ENCODE measurements around the gene BMP7. TPM values are rescaled to one million over a fixed set of nuclear protein-coding genes. Genes with fewer than 3 reads are reported as not detected.

BMP7 gene
- total and polyA plus RNA-seq, 2 of the 8 experiments (the other 6 are each of a cell fraction or from before 2014, with no cell fraction given), result 9.2 to 14.7 TPM

- TF ChIP-seq RAD21 (IDR thresholded peaks at IDR 0.05 in 1 of 2, conservative IDR thresholded peaks at IDR 0.05 in 1 of 2; ENCODE audit: low read depth in 2 of 2, low read length in 2 of 2) (no peak), SAP30 (IDR thresholded peaks at IDR 0.05; ENCODE audit: insufficient read depth, insufficient replicate concordance, low read length) (no peak), POLR2A (IDR thresholded peaks at IDR 0.05; ENCODE audit: control extremely low read depth in 1 of 2, low read depth in 2 of 2, low read length in 2 of 2) (no peak), SIRT6 (IDR thresholded peaks at IDR 0.05; ENCODE audit: low read length) (no peak)
Observed at GRCh38 chr20:57208198-57208597, 58.2 kb downstream of the BMP7 start (continued).

Data from H1 (cell line).